Transverse colon (tissue), 3 donors: ENCODE data around the gene PADI4.
"Not testable (repeated sequence)": the region's sequence is repeated elsewhere in the genome, so short reads cannot be mapped to it uniquely, and the experiment has no call there.

Experiments
- CTCF ChIP-seq, 5 experiments: fragments of 200-600 bp in 3 of 5; fragments of 450-650 bp in 2 of 5; sonication (generic) in 3 of 5; IDR thresholded peaks; 1 replicate in 2 of 5; 2 replicates in 3 of 5; pipeline ENCODE4 v1.5.1; 2016 to 2017; ENCODE audit warnings: antibody characterized with exemption in 5 of 5, inconsistent platforms in 3 of 5, mild to moderate bottlenecking in 2 of 5, moderate library complexity in 1 of 5
- EP300 ChIP-seq: sonication (generic); formaldehyde crosslinking; IDR thresholded peaks from one replicate; pipeline ENCODE4 v1.6.1; 2017; ENCODE audit warnings: antibody characterized with exemption, low read depth

GRCh38 chr1:17406760-17407475 is 98.9 kb downstream of the PADI4 start:
- not testable (repeated sequence) for TF ChIP-seq EP300; CTCF (IDR thresholded peaks at IDR 0.05)
